NCI-H2227 (cell line): ENCODE data around the gene SPATA32.
A peak's percentile ranks its signal among the peaks of the same experiment; 100 is the strongest.

Experiments
- DNase-seq: peaks from one replicate; lab custom pipeline; 2025; ENCODE audit not compliant: unreplicated experiment; lab: John Stamatoyannopoulos, UW

The SPATA32 gene

GRCh38 chr17:45230410-45230786, 31.5 kb downstream of the SPATA32 start:
- DNase-seq = no peak

GRCh38 chr17:45229681-45230409, 32.0 kb downstream of the SPATA32 start:
- no peak for DNase-seq

- DNase-seq = no peak
Measured at GRCh38 chr17:45228763-45229539, 32.9 kb downstream of the SPATA32 start.

GRCh38 chr17:45227926-45228762, 33.8 kb downstream of the SPATA32 start:
- no peak for DNase-seq

GRCh38 chr17:45227101-45227925, 34.6 kb downstream of the SPATA32 start:
- DNase-seq = no peak

GRCh38 chr17:45226576-45226975, 35.3 kb downstream of the SPATA32 start:
- DNase-seq = no peak

- no peak for DNase-seq
Measured at GRCh38 chr17:45225964-45226530, 35.8 kb downstream of the SPATA32 start.

- no peak for DNase-seq
Measured at GRCh38 chr17:45225051-45225700, 36.7 kb downstream of the SPATA32 start.

- no peak for DNase-seq
Measured at GRCh38 chr17:45224671-45225050, 37.2 kb downstream of the SPATA32 start.

- no peak for DNase-seq
Measured at GRCh38 chr17:45223539-45224528, 38.1 kb downstream of the SPATA32 start.

GRCh38 chr17:45222996-45223538, 38.8 kb downstream of the SPATA32 start:
- no peak for DNase-seq

- DNase-seq = no peak
Measured at GRCh38 chr17:45222289-45222995, 39.5 kb downstream of the SPATA32 start.

- no peak for DNase-seq
Measured at GRCh38 chr17:45222014-45222288, 39.9 kb downstream of the SPATA32 start.

- DNase-seq = peak; percentile 32
Measured at GRCh38 chr17:45221081-45222013, 40.5 kb downstream of the SPATA32 start, which contains the start of gene FMNL1. TSS of gene FMNL1 (plus strand) at chr17:45221885. CDS start at chr17:45222125, 240 bp downstream.

GRCh38 chr17:45220079-45220478, 41.8 kb downstream of the SPATA32 start:
- no peak for DNase-seq

- DNase-seq = peak; percentile 90
Measured at GRCh38 chr17:45218895-45219661, 42.8 kb downstream of the SPATA32 start.
